ENCODE measurements around the gene JMJD4. TPM values are rescaled to one million over a fixed set of nuclear protein-coding genes. Genes with fewer than 3 reads are reported as not detected.

JMJD4 gene
- total and polyA plus RNA-seq, 9 of the 15 experiments (the other 6 are each of a cell fraction or from before 2014, with no cell fraction given) = 1.4 to 42.6 (median 29.2) TPM

GRCh38 chr1:227729881-227730629 is 5.0 kb downstream of the JMJD4 start:
- peak overlapping the region in 1 of 2 experiments; percentile 90; a peak in 2 of 4 replicates for H3K9ac ChIP-seq (ENCODE audit: insufficient read depth in 1 of 2, low read depth in 2 of 2, low read length in 2 of 2)
- no peaks in the 10 kb centered on the region for H3K9me1 ChIP-seq (ENCODE audit: control insufficient read depth, insufficient read depth, low read length)
- intact Hi-C loops (cut with micrococcal nuclease) (loop anchor here (1.0 kb wide), 1 partner anchor 249 kb away; no protein-coding TSS in a partner anchor), in situ Hi-C loops (cut with MboI) (no loop called here)
- H3K4me2 ChIP-seq (ENCODE audit: insufficient read depth, low read length) = no peak overlapping the region
- BruUV-seq (replicated peaks) = no TSS peak
- no peak overlapping the region for H2AFZ ChIP-seq (ENCODE audit: low read depth, low read length)
- no peak overlapping the region for H3K27ac ChIP-seq (ENCODE audit: extremely low read depth, low read depth, low read length)
- no peak overlapping the region for H3K4me3 ChIP-seq
- ATAC-seq (peak; percentile 70), DNase-seq (ENCODE audit: extremely low read depth in 1 of 4, low spot score in 3 of 4) (peak; percentile 64 to 79 (median 74)), FAIRE-seq (peak; percentile 61)
- 0 out of 2 replicates have a peak, but pooled peaks cover 2% of the 10 kb centered on the region for H3K9me3 ChIP-seq (replicated peaks; ENCODE audit: control insufficient read depth, insufficient read depth, low read depth, low read length)
- peaks cover 13 to 74% of the 10 kb centered on the region in 2 experiments for H3K4me1 ChIP-seq (replicated peaks in 1 of 2; ENCODE audit: control insufficient read depth in 2 of 2, insufficient read depth in 2 of 2, low read length in 2 of 2)
- peaks cover 35% of the 10 kb centered on the region; the same call in 2 of the 3 replicates for H3K36me3 ChIP-seq (ENCODE audit: control insufficient read depth, insufficient read depth, low read length)
- WGBS (ENCODE audit: insufficient coverage, low coverage, missing lambda C conversion rate) = 47% methylated on average over 13 of the region's 13 CpGs
- CTCF ChIA-PET (ENCODE audit: low intra/inter-chr PET ratio) = interaction anchor here (0.6 to 0.7 kb wide), 2 partner anchors 310 to 1091 kb away, joined by 3 to 4 read pairs; no protein-coding TSS in a partner anchor
- H3K79me2 ChIP-seq (ENCODE audit: control insufficient read depth, insufficient read depth, low read length) = peaks cover 24% of the 10 kb centered on the region
- peaks cover 17% of the 10 kb centered on the region for H4K20me1 ChIP-seq (replicated peaks; ENCODE audit: control insufficient read depth, insufficient read depth, low read length)
- POLR2A ChIA-PET = interaction anchor here (0.5 to 1.2 kb wide), 6 partner anchors 10 to 210 kb away, joined by 3 to 5 read pairs (median 4); no protein-coding TSS in a partner anchor
- no peaks in the 10 kb centered on the region for H3K27me3 ChIP-seq (ENCODE audit: control insufficient read depth in 2 of 2, insufficient read depth in 2 of 2, low read length in 2 of 2)
- TF ChIP-seq RAD51 (IDR thresholded peaks at IDR 0.05; ENCODE audit: borderline replicate concordance, low read depth) = no peak
- no peak for TF ChIP-seq ZBTB8A (IDR thresholded peaks at IDR 0.05; ENCODE audit: partially characterized antibody)
- TF ChIP-seq ZNF431 (CRISPR knock-in tag; IDR thresholded peaks at IDR 0.05) = no peak
- no peak for TF ChIP-seq BRF1 (IDR thresholded peaks at IDR 0.05; ENCODE audit: borderline replicate concordance, extremely low read depth, insufficient read length)
- TF ChIP-seq ZNF384 (IDR thresholded peaks at IDR 0.05; ENCODE audit: low read depth, low read length) = peak; percentile 71
- TF ChIP-seq CCNT2 (IDR thresholded peaks at IDR 0.05; ENCODE audit: borderline replicate concordance, extremely low read depth, insufficient read length, low read depth, low read length) = no peak
- no peak for TF ChIP-seq KLF10 (CRISPR knock-in tag; IDR thresholded peaks at IDR 0.05)
- no peak for TF ChIP-seq BRCA1 (IDR thresholded peaks at IDR 0.05)
- TF ChIP-seq BRCA1 (CRISPR knock-in tag; IDR thresholded peaks at IDR 0.05) = no peak
- TF ChIP-seq, protein P1, sequence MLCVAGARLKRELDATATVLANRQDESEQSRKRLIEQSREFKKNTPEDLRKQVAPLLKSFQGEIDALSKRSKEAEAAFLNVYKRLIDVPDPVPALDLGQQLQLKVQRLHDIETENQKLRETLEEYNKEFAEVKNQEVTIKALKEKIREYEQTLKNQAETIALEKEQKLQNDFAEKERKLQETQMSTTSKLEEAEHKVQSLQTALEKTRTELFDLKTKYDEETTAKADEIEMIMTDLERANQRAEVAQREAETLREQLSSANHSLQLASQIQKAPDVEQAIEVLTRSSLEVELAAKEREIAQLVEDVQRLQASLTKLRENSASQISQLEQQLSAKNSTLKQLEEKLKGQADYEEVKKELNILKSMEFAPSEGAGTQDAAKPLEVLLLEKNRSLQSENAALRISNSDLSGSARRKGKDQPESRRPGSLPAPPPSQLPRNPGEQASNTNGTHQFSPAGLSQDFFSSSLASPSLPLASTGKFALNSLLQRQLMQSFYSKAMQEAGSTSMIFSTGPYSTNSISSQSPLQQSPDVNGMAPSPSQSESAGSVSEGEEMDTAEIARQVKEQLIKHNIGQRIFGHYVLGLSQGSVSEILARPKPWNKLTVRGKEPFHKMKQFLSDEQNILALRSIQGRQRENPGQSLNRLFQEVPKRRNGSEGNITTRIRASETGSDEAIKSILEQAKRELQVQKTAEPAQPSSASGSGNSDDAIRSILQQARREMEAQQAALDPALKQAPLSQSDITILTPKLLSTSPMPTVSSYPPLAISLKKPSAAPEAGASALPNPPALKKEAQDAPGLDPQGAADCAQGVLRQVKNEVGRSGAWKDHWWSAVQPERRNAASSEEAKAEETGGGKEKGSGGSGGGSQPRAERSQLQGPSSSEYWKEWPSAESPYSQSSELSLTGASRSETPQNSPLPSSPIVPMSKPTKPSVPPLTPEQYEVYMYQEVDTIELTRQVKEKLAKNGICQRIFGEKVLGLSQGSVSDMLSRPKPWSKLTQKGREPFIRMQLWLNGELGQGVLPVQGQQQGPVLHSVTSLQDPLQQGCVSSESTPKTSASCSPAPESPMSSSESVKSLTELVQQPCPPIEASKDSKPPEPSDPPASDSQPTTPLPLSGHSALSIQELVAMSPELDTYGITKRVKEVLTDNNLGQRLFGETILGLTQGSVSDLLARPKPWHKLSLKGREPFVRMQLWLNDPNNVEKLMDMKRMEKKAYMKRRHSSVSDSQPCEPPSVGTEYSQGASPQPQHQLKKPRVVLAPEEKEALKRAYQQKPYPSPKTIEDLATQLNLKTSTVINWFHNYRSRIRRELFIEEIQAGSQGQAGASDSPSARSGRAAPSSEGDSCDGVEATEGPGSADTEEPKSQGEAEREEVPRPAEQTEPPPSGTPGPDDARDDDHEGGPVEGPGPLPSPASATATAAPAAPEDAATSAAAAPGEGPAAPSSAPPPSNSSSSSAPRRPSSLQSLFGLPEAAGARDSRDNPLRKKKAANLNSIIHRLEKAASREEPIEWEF (CRISPR knock-in tag; IDR thresholded peaks at IDR 0.05) = peak; percentile 51; the same call in 1 of the 2 replicates
- TF ChIP-seq SUPT5H (IDR thresholded peaks at IDR 0.05) = peak; percentile 34
- TF ChIP-seq RAD21 (CRISPR knock-in tag; conservative IDR thresholded peaks at IDR 0.05 in 1 of 2, IDR thresholded peaks at IDR 0.05 in 1 of 2) = peak; percentile 41 to 70; a peak in 3 of 4 replicates
- TF ChIP-seq MAZ (CRISPR knock-in tag; conservative IDR thresholded peaks at IDR 0.05 in 1 of 2, IDR thresholded peaks at IDR 0.05 in 1 of 2) = 0 out of 4 replicates have a peak, but pooled peaks of 1 of the 2 experiments have one; percentile 19
- TF ChIP-seq ZNF589 (CRISPR knock-in tag; IDR thresholded peaks at IDR 0.05; ENCODE audit: low read depth) = no peak
- peak; percentile 51; the same call in 1 of the 2 replicates for TF ChIP-seq SMC3 (conservative IDR thresholded peaks at IDR 0.05; ENCODE audit: insufficient read depth, low read depth, low read length)
- no peak for TF ChIP-seq ZNF644 (tag; IDR thresholded peaks at IDR 0.05; ENCODE audit: low read depth)
- peak; percentile 39 for TF ChIP-seq POLR2B (IDR thresholded peaks at IDR 0.05; ENCODE audit: low read depth, partially characterized antibody)
